GM19193 (cell line): ENCODE data around the gene NUDT6.

Experiments used
- POLR2A ChIP-seq: IDR thresholded peaks from 4 replicates; pipeline ENCODE4 v1.6.1; 2011; ENCODE audit not compliant: insufficient read depth, insufficient read length; ENCODE audit errors: extremely low read depth

The NUDT6 gene

GRCh38 chr4:122921971-122922876 lies at the start of gene NUDT6:
Gene NUDT6 (minus strand): TSS chr4:122922597. CDS start chr4:122922572, 25 bp downstream.
- peak; percentile 50 for TF ChIP-seq POLR2A

GRCh38 chr4:122968227-122968812 lies 45.9 kb upstream of the NUDT6 start:
- no peak for TF ChIP-seq POLR2A

GRCh38 chr4:122967231-122967630 lies 44.8 kb upstream of the NUDT6 start:
- TF ChIP-seq POLR2A, result no peak

GRCh38 chr4:122966201-122966600 lies 43.8 kb upstream of the NUDT6 start:
- no peak for TF ChIP-seq POLR2A

GRCh38 chr4:122963216-122963615 lies 40.8 kb upstream of the NUDT6 start:
- no peak for TF ChIP-seq POLR2A

GRCh38 chr4:122960611-122961000 lies 38.2 kb upstream of the NUDT6 start:
- no peak for TF ChIP-seq POLR2A

GRCh38 chr4:122959981-122960610 lies 37.7 kb upstream of the NUDT6 start:
- no peak for TF ChIP-seq POLR2A

GRCh38 chr4:122959441-122959840 lies 37.0 kb upstream of the NUDT6 start:
- no peak for TF ChIP-seq POLR2A

- TF ChIP-seq POLR2A, result no peak
Observed at GRCh38 chr4:122958505-122958904, 36.1 kb upstream of the NUDT6 start.

GRCh38 chr4:122953924-122954323 lies 31.5 kb upstream of the NUDT6 start:
- no peak for TF ChIP-seq POLR2A

- TF ChIP-seq POLR2A, result no peak
Observed at GRCh38 chr4:122952028-122952427, 29.6 kb upstream of the NUDT6 start.

- TF ChIP-seq POLR2A, result no peak
Observed at GRCh38 chr4:122948671-122949070, 26.3 kb upstream of the NUDT6 start.

- TF ChIP-seq POLR2A, result no peak
Observed at GRCh38 chr4:122946142-122946541, 23.7 kb upstream of the NUDT6 start.

GRCh38 chr4:122932763-122933162 lies 10.4 kb upstream of the NUDT6 start:
- TF ChIP-seq POLR2A, result no peak

- TF ChIP-seq POLR2A, result no peak
Observed at GRCh38 chr4:122930862-122931261, 8.5 kb upstream of the NUDT6 start.

GRCh38 chr4:122928930-122929329 lies 6.5 kb upstream of the NUDT6 start:
- no peak for TF ChIP-seq POLR2A

- TF ChIP-seq POLR2A, result peak; percentile 56
Observed at GRCh38 chr4:122922877-122923511, 597 bp upstream of the NUDT6 start.
